Neural progenitor cell (in vitro differentiated cells): ENCODE results near the gene TMEM134. TPM values are rescaled to one million over a fixed set of nuclear protein-coding genes. Genes with fewer than 3 reads are reported as not detected.

ENCODE experiments used
- DNase-seq: peaks from one replicate; pipeline ENCODE4 v3.0.0-alpha.2; 2016; ENCODE audit warnings: low spot score
- H2AFZ ChIP-seq: fragments of 200-600 bp; sonication (generic); replicated peaks from 2 replicates; pipeline ENCODE4 v1.6.1; 2016; ENCODE audit warnings: antibody characterized with exemption
- H3F3A ChIP-seq: fragments of 200-600 bp; sonication (generic); 2 replicates; pipeline ENCODE4 v1.6.1; 2016; ENCODE audit warnings: antibody characterized with exemption, low read depth
- H3K27ac ChIP-seq: fragments of 200-600 bp; sonication (generic); 2 replicates; pipeline ENCODE4 v1.5.1; 2016; ENCODE audit warnings: mild to moderate bottlenecking
- H3K27me3 ChIP-seq: fragments of 200-600 bp; sonication (generic); 2 replicates; pipeline ENCODE4 v1.6.1; 2016; ENCODE audit warnings: mild to moderate bottlenecking, moderate library complexity
- H3K36me3 ChIP-seq: fragments of 200-600 bp; sonication (generic); 2 replicates; pipeline ENCODE4 v1.5.1; 2016
- H3K4me1 ChIP-seq: fragments of 200-600 bp; sonication (generic); 2 replicates; pipeline ENCODE4 v1.6.1; 2016; ENCODE audit warnings: mixed run types
- H3K4me2 ChIP-seq: fragments of 200-600 bp; sonication (generic); 2 replicates; pipeline ENCODE4 v1.6.1; 2016
- H3K4me3 ChIP-seq: fragments of 200-600 bp; sonication (generic); 2 replicates; pipeline ENCODE4 v1.5.1; 2016
- H3K79me2 ChIP-seq: fragments of 200-600 bp; sonication (generic); 2 replicates; pipeline ENCODE4 v1.6.1; 2016; ENCODE audit warnings: low read depth
- H3K9ac ChIP-seq: fragments of 200-600 bp; sonication (generic); 2 replicates; pipeline ENCODE4 v1.6.1; 2016
- H3K9me3 ChIP-seq: fragments of 200-600 bp; sonication (generic); 2 replicates; pipeline ENCODE4 v1.5.1; 2016; ENCODE audit warnings: low read depth
- H4K20me1 ChIP-seq: fragments of 200-600 bp; sonication (generic); 2 replicates; pipeline ENCODE4 v1.6.1; 2016; ENCODE audit warnings: low read depth
- H3K27ac Mint-ChIP-seq: 3 replicates; pipeline ENCODE4 v1.8.0; 2021; ENCODE audit warnings: mixed read lengths
- H3K27me3 Mint-ChIP-seq: 2 replicates; pipeline ENCODE4 v1.8.0; 2022; ENCODE audit warnings: low read depth, mild to moderate bottlenecking, inconsistent platforms, moderate library complexity, mixed read lengths; ENCODE audit not compliant: insufficient read depth
- H3K36me3 Mint-ChIP-seq: 3 replicates; pipeline ENCODE4 v1.8.0; 2021; ENCODE audit warnings: mixed read lengths
- H3K4me1 Mint-ChIP-seq: 3 replicates; pipeline ENCODE4 v1.8.0; 2021; ENCODE audit warnings: mixed read lengths
- H3K4me3 Mint-ChIP-seq: 3 replicates; pipeline ENCODE4 v1.8.0; 2021; ENCODE audit warnings: mild to moderate bottlenecking, moderate library complexity, mixed read lengths
- H3K9me3 Mint-ChIP-seq: 3 replicates; pipeline ENCODE4 v1.8.0; 2020; ENCODE audit warnings: mixed read lengths
- EZH2 ChIP-seq: fragments of 200-600 bp; sonication (generic); IDR thresholded peaks from 2 replicates; pipeline ENCODE4 v1.6.1; 2017; ENCODE audit warnings: antibody characterized with exemption, mild to moderate bottlenecking, moderate library complexity
- EZH2phosphoT487 ChIP-seq: fragments of 200-600 bp; sonication (generic); IDR thresholded peaks from 2 replicates; pipeline ENCODE4 v1.6.1; 2017; ENCODE audit warnings: antibody characterized with exemption
- total RNA-seq: library from RNA; depleted of rRNA; stranded (reverse); fragments of >200 nt; gene quantifications from 2 replicates; pipeline ENCODE4 v1.2.3, GENCODE V29; 2015; ENCODE audit warnings: low replicate concordance
- TF ChIP-seq, protein P1 (sequence below): fragments of 200-600 bp; sonication (generic); IDR thresholded peaks from 2 replicates; pipeline ENCODE4 v1.5.1; 2017; ENCODE audit warnings: antibody characterized with exemption, mild to moderate bottlenecking

TMEM134 gene
- total RNA-seq, 1 donor from 2014 or later, result 68.1 TPM

DNA sequence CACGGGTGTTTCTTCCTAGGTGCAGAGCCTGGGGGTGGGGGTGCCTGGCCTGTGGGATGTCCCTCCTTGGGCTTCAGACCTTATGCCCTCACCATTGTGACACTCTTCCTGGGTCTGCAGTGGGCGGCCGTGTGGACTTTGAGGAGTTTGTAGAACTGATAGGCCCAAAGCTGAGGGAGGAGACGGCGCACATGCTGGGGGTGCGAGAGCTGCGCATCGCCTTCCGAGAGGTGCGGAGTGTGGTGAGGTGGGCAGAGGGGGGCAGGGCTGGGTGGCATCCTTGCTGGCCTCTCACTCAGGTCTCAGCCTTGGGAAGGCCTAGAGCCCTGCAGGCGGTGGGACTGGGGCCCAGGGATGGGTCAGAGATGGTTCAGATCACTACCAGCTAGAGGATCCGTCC, 11.6 kb downstream of the TMEM134 start:
- Histone ChIP-seq H3K4me2 (no peak overlapping the region), H3K9me3 (no peaks in the 10 kb centered on the region), H3K4me3 (no peak overlapping the region), H3K79me2 (no peaks in the 10 kb centered on the region), H3K9ac (no peak overlapping the region), H3K36me3 (no peaks in the 10 kb centered on the region), H3K4me1 (no peaks in the 10 kb centered on the region), H3F3A (no peaks in the 10 kb centered on the region), H3K27ac (no peak overlapping the region), H2AFZ (no peak overlapping the region), H3K27me3 (no peaks in the 10 kb centered on the region), H4K20me1 (no peaks in the 10 kb centered on the region)
- TF ChIP-seq, protein P1, sequence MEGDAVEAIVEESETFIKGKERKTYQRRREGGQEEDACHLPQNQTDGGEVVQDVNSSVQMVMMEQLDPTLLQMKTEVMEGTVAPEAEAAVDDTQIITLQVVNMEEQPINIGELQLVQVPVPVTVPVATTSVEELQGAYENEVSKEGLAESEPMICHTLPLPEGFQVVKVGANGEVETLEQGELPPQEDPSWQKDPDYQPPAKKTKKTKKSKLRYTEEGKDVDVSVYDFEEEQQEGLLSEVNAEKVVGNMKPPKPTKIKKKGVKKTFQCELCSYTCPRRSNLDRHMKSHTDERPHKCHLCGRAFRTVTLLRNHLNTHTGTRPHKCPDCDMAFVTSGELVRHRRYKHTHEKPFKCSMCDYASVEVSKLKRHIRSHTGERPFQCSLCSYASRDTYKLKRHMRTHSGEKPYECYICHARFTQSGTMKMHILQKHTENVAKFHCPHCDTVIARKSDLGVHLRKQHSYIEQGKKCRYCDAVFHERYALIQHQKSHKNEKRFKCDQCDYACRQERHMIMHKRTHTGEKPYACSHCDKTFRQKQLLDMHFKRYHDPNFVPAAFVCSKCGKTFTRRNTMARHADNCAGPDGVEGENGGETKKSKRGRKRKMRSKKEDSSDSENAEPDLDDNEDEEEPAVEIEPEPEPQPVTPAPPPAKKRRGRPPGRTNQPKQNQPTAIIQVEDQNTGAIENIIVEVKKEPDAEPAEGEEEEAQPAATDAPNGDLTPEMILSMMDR, result no peak
- TF ChIP-seq EZH2phosphoT487, result no peak
- no peak for TF ChIP-seq EZH2
- Mint-ChIP-seq H3K4me3 (no peak overlapping the region), H3K27me3 (peaks cover 3% of the 10 kb centered on the region), H3K9me3 (no peaks in the 10 kb centered on the region), H3K27ac (no peak overlapping the region), H3K4me1 (peaks cover 4% of the 10 kb centered on the region), H3K36me3 (no peaks in the 10 kb centered on the region)
- no peak for DNase-seq

DNA sequence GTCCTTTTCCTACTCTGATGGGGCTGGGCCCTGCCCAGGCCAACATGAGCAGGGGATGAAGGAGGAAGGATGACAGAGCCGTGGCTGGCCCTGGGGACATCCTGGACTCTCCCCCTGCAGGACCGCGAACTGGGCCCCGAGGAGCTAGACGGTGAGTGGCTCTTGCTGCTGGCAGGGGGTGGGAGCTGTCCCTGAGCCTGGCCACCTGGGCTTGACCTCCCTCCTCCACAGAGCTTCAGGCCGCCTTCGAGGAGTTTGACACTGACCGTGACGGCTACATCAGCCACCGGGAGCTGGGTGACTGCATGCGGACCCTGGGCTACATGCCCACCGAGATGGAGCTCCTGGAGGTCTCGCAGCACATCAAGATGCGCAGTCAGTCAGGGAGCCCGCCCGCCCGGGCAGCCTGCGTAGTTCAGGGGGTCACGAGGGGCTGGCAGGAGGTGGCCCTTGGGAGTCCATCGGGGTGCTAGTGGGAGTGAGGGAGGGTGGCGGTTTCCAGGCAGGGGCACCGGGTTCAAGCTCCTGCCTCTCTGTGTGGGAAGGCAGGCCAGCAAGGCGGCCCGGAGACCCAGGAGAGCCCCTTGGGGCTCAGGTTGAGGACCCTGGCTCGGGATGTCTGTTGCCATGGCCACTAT, 12.9 kb downstream of the TMEM134 start:
- peaks cover 7% of the 10 kb centered on the region for H3K4me1 Mint-ChIP-seq
- no peaks in the 10 kb centered on the region for H3K36me3 Mint-ChIP-seq
- H3K4me1 ChIP-seq, result no peaks in the 10 kb centered on the region
- no peaks in the 10 kb centered on the region for H3F3A ChIP-seq
- H3K9me3 Mint-ChIP-seq, result no peaks in the 10 kb centered on the region
- TF ChIP-seq, protein P1, result no peak
- TF ChIP-seq EZH2 (no peak), EZH2phosphoT487 (no peak)
- no peak overlapping the region for H2AFZ ChIP-seq
- H3K27ac Mint-ChIP-seq, result no peak overlapping the region
- peaks cover 6% of the 10 kb centered on the region for H3K27me3 Mint-ChIP-seq
- H3K4me2 ChIP-seq, result no peak overlapping the region
- no peak overlapping the region for H3K27ac ChIP-seq
- DNase-seq, result no peak
- no peaks in the 10 kb centered on the region for H3K79me2 ChIP-seq
- no peaks in the 10 kb centered on the region for H3K9me3 ChIP-seq
- no peaks in the 10 kb centered on the region for H3K36me3 ChIP-seq
- H3K9ac ChIP-seq, result no peak overlapping the region
- no peaks in the 10 kb centered on the region for H3K27me3 ChIP-seq
- no peak overlapping the region for H3K4me3 Mint-ChIP-seq
- no peak overlapping the region for H3K4me3 ChIP-seq
- H4K20me1 ChIP-seq, result no peaks in the 10 kb centered on the region

DNA sequence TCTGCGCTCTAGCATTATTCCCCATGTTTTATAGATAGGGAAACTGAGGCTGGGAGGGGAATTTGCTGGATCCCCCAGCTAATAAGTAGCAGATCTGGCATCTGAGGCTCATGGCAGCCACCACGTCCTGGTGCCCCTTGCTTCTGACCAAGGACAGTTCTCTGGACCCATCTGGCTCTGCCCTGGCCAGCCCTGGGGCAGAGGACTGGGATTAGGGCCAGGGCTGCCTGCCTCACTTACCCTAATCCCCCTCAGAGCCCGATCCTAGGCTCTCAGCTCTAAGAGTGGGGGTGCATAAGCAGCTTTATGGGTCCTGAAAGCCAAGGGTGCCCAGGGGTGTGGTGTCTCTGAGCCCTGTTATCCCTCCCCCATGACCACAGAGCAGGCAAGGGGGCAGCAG, 14.0 kb downstream of the TMEM134 start, which contains the start of gene CABP4:
CABP4 (plus strand) TSS at position 301 of the 400 bp plus-strand sequence; CDS start at position 371, 70 bp downstream.
- Histone ChIP-seq H3K4me2 (no peak within 1 kb of the TSS), H3K9ac (no peak within 1 kb of the TSS), H3K36me3 (no peaks in the 10 kb centered on the region), H3K9me3 (no peaks in the 10 kb centered on the region), H3F3A (no peaks in the 10 kb centered on the region), H3K79me2 (no peaks in the 10 kb centered on the region), H3K4me3 (no peak within 1 kb of the TSS), H3K4me1 (no peaks in the 10 kb centered on the region), H2AFZ (no peak within 1 kb of the TSS), H3K27ac (no peak within 1 kb of the TSS), H3K27me3 (no peaks in the 10 kb centered on the region), H4K20me1 (no peaks in the 10 kb centered on the region)
- H3K27me3 Mint-ChIP-seq, result peaks cover 6% of the 10 kb centered on the region
- H3K4me1 Mint-ChIP-seq, result peaks cover 13% of the 10 kb centered on the region
- H3K36me3 Mint-ChIP-seq, result no peaks in the 10 kb centered on the region
- H3K9me3 Mint-ChIP-seq, result no peaks in the 10 kb centered on the region
- no peak within 1 kb of the TSS for H3K4me3 Mint-ChIP-seq
- H3K27ac Mint-ChIP-seq, result no peak within 1 kb of the TSS
- DNase-seq, result no peak
- no peak for TF ChIP-seq EZH2phosphoT487
